Kasumi-1 (cell line): ENCODE data around the gene CYB561D2.

Source experiments
- DNase-seq, 2 experiments: peaks; one replicate each; lab custom pipeline; 2025; lab: John Stamatoyannopoulos, UW

The CYB561D2 gene

DNA sequence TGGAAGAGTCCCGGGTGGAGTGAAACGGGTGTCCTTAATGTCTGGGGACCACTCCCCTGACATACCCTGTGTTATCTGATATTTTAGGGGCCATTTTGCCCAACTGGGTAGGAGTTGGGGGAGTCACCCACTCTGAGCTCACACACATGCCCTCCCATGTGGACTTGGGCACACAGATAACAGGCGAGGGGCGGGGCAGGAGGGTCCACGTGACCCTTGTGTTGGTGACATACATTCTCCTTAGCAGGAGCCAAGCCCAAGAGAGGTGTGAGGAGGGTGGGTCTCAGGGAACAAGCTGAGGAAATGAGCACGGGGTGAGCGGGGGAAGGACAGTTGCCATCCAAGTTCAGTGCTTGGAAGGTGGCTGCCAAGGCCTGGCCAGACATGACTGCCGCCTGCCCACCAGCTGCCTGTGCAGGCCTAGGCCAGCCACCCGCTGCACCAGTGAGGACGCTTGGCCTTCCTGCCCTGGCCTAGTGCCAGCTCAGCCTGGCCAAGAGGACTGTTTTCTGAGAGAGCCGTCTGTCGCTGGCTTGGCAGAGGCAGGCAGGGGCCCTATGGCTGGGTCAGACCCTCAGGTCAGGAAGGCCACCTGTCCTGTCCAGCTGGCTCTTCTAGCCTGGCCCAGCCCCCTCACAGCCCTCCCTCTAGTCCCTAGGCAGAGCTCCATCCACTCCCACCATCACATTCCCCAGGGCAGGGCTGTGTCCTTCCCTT lies 40.0 kb downstream of the CYB561D2 start:
- no peak for DNase-seq

DNA sequence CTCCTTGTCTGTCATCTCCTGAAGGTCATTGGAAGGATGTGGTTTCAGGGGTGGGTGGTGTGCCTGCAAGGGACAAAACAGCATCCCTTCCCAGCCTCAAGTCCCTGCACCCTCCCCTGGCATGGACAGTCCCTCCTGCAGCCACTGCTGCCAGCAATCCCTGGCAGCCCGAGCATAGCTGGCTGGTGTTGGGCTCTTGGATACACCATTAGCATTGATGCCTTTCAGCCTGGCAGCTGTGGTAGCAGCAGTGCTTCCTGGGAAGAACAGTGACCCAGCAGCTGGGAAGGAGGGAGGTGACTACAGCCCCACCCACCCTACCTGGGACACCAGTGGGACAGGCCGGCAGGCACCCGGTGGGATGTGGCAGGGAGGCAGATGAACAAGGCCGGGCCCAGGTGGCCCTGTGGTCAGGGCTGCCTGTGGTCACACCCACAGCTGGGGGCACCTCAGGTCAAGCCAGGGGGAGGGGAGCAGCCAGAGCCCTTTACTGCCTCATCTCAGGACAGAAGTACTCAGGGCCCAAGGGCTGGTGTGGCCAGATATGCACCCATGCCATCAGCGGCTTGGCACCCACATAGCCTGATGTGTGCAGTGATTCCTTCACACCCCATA lies 41.5 kb downstream of the CYB561D2 start:
- DNase-seq: no peak

DNA sequence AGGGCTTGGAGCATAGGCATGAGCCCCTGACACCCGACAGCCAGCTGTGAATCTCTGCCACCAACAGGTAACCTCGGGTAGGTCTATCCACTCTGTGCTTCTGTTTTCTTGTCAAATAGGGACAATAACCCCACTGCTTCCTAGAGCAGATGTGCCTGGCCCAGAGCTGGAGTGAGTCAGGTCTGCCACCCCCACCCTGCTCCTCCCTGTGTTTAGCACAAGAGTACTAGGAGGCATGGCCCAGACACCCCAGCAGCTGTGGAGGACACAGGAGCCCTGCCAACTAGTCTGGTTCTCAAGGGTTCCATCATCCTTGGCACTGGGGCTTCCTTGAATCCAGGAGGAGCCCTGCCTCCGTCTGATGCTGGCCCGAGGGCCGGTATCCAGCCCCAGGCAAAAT lies 42.4 kb downstream of the CYB561D2 start:
- no peak for DNase-seq

DNA sequence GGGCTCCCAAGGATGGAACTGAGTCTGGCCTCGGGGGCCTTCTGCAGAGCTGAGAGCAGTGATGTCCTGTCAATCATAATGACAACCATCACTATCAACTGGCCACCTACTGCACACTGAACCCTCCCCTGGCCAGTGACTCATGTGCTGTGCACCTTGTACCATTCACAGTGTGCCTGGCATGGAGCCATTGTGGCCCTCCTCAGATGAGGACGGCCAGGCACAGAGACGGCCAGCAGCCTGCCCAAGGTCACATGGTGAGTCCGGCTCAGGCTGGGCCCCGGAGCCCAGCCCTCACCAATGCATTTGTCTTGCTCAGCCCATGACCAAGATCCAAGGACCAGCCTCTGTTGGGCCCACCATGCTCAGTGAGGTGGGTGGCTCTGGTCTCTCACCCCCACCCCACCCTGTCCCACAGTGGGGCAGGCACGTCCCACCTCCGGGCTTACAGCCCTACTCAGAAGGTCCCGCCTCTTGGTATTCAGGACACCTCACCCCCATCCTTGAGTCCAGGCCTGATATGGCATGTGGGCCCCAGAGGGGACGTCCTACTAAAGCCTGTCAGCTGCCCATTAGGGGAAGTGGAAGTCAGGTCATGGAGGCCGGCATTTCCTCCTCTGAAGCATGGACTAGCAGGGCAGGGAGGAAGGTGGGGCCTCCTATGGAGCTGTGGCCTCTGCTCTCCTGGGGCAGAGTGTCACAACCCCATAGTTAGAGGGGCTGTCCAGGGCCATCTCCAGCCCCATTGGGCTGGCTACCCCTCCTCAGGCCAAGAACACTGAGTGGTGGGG lies 44.6 kb downstream of the CYB561D2 start:
- no peak for DNase-seq

DNA sequence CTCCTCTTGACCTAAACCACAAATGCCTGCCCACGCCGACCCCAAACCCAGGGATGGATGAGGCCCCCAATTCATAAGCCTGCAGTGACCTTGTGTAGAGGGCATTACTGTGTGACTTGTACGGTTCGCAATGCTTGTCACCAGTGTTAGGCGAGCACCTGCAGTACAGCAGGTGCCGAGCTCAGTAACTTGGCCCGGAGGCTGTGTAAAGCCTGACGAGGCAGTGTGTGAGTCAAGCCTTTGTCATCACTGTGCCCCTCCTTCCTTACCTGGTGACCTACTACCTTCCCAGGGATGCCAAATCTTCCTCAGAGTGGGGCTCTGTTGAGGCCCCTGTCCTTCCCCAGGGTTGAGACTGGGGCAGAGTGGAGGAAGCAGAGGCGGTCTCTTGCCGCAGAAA lies 45.8 kb downstream of the CYB561D2 start:
- DNase-seq: no peak

DNA sequence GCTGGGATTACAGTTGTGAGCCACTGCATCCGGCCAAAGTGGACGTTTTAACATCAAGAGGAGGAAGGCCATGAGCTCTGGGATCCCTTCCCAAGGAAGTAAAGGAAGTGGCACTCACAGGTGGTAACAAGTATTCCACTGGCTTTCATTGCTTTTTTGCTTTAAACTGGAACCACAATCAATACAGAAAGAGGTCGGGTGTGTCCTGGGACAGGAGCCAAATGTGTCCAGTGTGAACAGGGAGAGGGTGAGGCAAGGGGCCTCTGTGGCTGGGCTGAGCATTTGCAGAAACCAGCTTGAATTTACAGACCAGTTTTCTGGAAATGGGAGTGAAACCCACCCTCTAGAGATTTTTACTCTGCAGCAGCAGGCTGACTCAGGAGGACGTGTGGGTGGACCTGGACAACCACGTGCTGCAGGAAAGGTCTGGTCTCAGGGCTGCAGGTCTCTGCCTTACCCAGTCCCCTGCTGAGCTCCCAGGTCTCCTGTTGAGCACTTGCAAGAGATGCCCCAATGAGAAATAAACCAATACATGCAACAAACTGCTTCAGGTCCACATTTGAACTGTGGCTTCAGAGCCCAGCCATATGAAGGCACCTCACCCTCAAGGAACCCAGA lies 51.4 kb downstream of the CYB561D2 start:
- no peak for DNase-seq
